ENCODE results near the gene XAB2.

- TF ChIP-seq CTCF (IDR thresholded peaks at IDR 0.05 in 4 of 5, conservative IDR thresholded peaks at IDR 0.05 in 1 of 5) = no peak
- TF ChIP-seq POLR2A (IDR thresholded peaks at IDR 0.05) = no peak
Observed at GRCh38 chr19:7612282-7613274, 16.8 kb downstream of the XAB2 start.
